ENCODE measurements around the gene IL19. TPM values are rescaled to one million over a fixed set of nuclear protein-coding genes. Genes with fewer than 3 reads are reported as not detected.

Gene IL19
- total and polyA plus RNA-seq, 3 donors from 2014 or later = 0.37 TPM; not detected in 2

- H3K9me3 ChIP-seq = no peaks in the 10 kb centered on the region
- H3K36me3 ChIP-seq (ENCODE audit: low read depth, missing control alignments) = no peaks in the 10 kb centered on the region
- 51 to 90% methylated on average over 2 to 3 of the region's 3 CpGs for WGBS, 2 donors
- H3K27ac ChIP-seq = no peak overlapping the region
- no peaks in the 10 kb centered on the region for H3K4me1 ChIP-seq
- intact Hi-C loops (cut with DNase I; ENCODE audit: low total_unique reads) = no loop called here
- TF ChIP-seq CTCF (IDR thresholded peaks at IDR 0.05) (no peak), POLR2A (IDR thresholded peaks at IDR 0.05) (no peak)
- no peak overlapping the region for H3K4me3 ChIP-seq
- no peak for DNase-seq
- no peaks in the 10 kb centered on the region for H3K27me3 ChIP-seq
Measured at GRCh38 chr1:206799311-206799710, 28.7 kb downstream of the IL19 start.

- WGBS, 2 donors = 81% methylated on average over 3 of the region's 3 CpGs
- H3K4me1 ChIP-seq = no peaks in the 10 kb centered on the region
- intact Hi-C loops (cut with DNase I; ENCODE audit: low total_unique reads) = no loop called here
Measured at GRCh38 chr1:206800411-206800810, 29.8 kb downstream of the IL19 start.

GRCh38 chr1:206800891-206801290 lies 30.3 kb downstream of the IL19 start:
- H3K4me3 ChIP-seq = no peak overlapping the region
- no peaks in the 10 kb centered on the region for H3K4me1 ChIP-seq
- no peak for TF ChIP-seq POLR2A (IDR thresholded peaks at IDR 0.05)
- no peak for TF ChIP-seq CTCF (IDR thresholded peaks at IDR 0.05)
- H3K36me3 ChIP-seq (ENCODE audit: low read depth, missing control alignments) = no peaks in the 10 kb centered on the region
- no peak overlapping the region for H3K27ac ChIP-seq
- DNase-seq = no peak
- intact Hi-C loops (cut with DNase I; ENCODE audit: low total_unique reads) = no loop called here
- H3K9me3 ChIP-seq = no peaks in the 10 kb centered on the region
- H3K27me3 ChIP-seq = no peaks in the 10 kb centered on the region
- 89 to 96% methylated on average over 3 of the region's 3 CpGs for WGBS, 2 donors

More at GRCh38 chr1:206800411-206800810, 29.8 kb downstream of the IL19 start:
- H3K27me3 ChIP-seq = no peaks in the 10 kb centered on the region
- DNase-seq = no peak
- no peaks in the 10 kb centered on the region for H3K36me3 ChIP-seq (ENCODE audit: low read depth, missing control alignments)
- H3K4me3 ChIP-seq = no peak overlapping the region
- H3K27ac ChIP-seq = no peak overlapping the region
- H3K9me3 ChIP-seq = no peaks in the 10 kb centered on the region
- TF ChIP-seq POLR2A (IDR thresholded peaks at IDR 0.05) (no peak), CTCF (IDR thresholded peaks at IDR 0.05) (no peak)

- Histone ChIP-seq H3K36me3 (ENCODE audit: low read depth, missing control alignments) (no peaks in the 10 kb centered on the region), H3K4me3 (no peak overlapping the region), H3K4me1 (no peaks in the 10 kb centered on the region), H3K9me3 (no peaks in the 10 kb centered on the region), H3K27ac (no peak overlapping the region), H3K27me3 (no peaks in the 10 kb centered on the region)
- TF ChIP-seq CTCF (IDR thresholded peaks at IDR 0.05) (no peak), POLR2A (IDR thresholded peaks at IDR 0.05) (no peak)
- intact Hi-C loops (cut with DNase I; ENCODE audit: low total_unique reads) = no loop called here
- no peak for DNase-seq
- WGBS, 2 donors = 92 to 93% methylated on average over 1 of the region's 1 CpG
Measured at GRCh38 chr1:206801467-206801866, 30.9 kb downstream of the IL19 start.

- DNase-seq = no peak
- Histone ChIP-seq H3K36me3 (ENCODE audit: low read depth, missing control alignments) (no peaks in the 10 kb centered on the region), H3K27me3 (no peaks in the 10 kb centered on the region), H3K9me3 (no peaks in the 10 kb centered on the region), H3K4me3 (no peak overlapping the region), H3K27ac (no peak overlapping the region), H3K4me1 (no peaks in the 10 kb centered on the region)
- TF ChIP-seq POLR2A (IDR thresholded peaks at IDR 0.05) = no peak
- TF ChIP-seq CTCF (IDR thresholded peaks at IDR 0.05) = no peak
- intact Hi-C loops (cut with DNase I; ENCODE audit: low total_unique reads) = no loop called here
- 94% methylated on average over 4 of the region's 4 CpGs for WGBS, 2 donors
Measured at GRCh38 chr1:206802401-206802800, 31.8 kb downstream of the IL19 start.
